Neural cell (in vitro differentiated cells): Measurements from ENCODE around the gene CADM1. TPM values are rescaled to one million over a fixed set of nuclear protein-coding genes. Genes with fewer than 3 reads are reported as not detected.

Experiments used
- H2AFZ ChIP-seq: fragments of 200-600, 300-800 bp; sonication (generic), shearing (Covaris generic); 2 replicates; pipeline ENCODE4 v1.6.0; 2014; ENCODE audit warnings: low read depth, mild to moderate bottlenecking, antibody characterized with exemption, low read length, moderate library complexity
- H3F3A ChIP-seq: fragments of 200-600 bp; shearing (Covaris generic); 2 replicates; pipeline ENCODE4 v1.6.1; 2016; ENCODE audit warnings: mild to moderate bottlenecking, moderate library complexity, mixed read lengths, antibody characterized with exemption, low read length; ENCODE audit not compliant: insufficient read depth, poor library complexity, severe bottlenecking
- H3K27ac ChIP-seq: fragments of 200-600, 300-800 bp; sonication (generic), shearing (Covaris generic); 2 replicates; pipeline ENCODE4 v1.5.1; 2014; ENCODE audit warnings: mild to moderate bottlenecking, low read length, moderate library complexity
- H3K27me3 ChIP-seq: fragments of 300-800, 200-600 bp; sonication (generic), shearing (Covaris generic); 2 replicates; pipeline ENCODE4 v1.6.0; 2014; ENCODE audit warnings: mild to moderate bottlenecking, low read depth, low read length, moderate library complexity; ENCODE audit not compliant: insufficient read depth
- H3K36me3 ChIP-seq: fragments of 300-800, 200-600 bp; sonication (generic), shearing (Covaris generic); 2 replicates; pipeline ENCODE4 v1.5.1; 2014; ENCODE audit warnings: mild to moderate bottlenecking, antibody characterized with exemption, low read length, moderate library complexity; ENCODE audit not compliant: insufficient read depth
- H3K4me2 ChIP-seq: fragments of 300-800, 200-600 bp; sonication (generic), shearing (Covaris generic); 2 replicates; pipeline ENCODE4 v1.6.0; 2014; ENCODE audit warnings: mild to moderate bottlenecking, low read length
- H3K4me3 ChIP-seq: fragments of 300-800, 200-600 bp; sonication (generic), shearing (Covaris generic); 2 replicates; pipeline ENCODE4 v1.5.1; 2014; ENCODE audit warnings: mild to moderate bottlenecking, low read length, moderate library complexity
- H3K79me2 ChIP-seq: fragments of 200-600 bp; shearing (Covaris generic); replicated peaks from 2 replicates; pipeline ENCODE4 v1.6.0; 2014; ENCODE audit warnings: mild to moderate bottlenecking, low read length, moderate library complexity; ENCODE audit not compliant: insufficient read depth
- H3K9ac ChIP-seq: fragments of 300-800, 200-600 bp; sonication (generic), shearing (Covaris generic); 2 replicates; pipeline ENCODE4 v1.6.1; 2016; ENCODE audit warnings: mild to moderate bottlenecking, low read length, mixed read lengths
- H3K9me2 ChIP-seq: fragments of 200-600 bp; shearing (Covaris generic); 2 replicates; pipeline ENCODE4 v1.6.1; 2016; ENCODE audit warnings: mild to moderate bottlenecking, low read length, mixed read lengths; ENCODE audit not compliant: insufficient read depth
- H3K9me3 ChIP-seq: fragments of 200-600, 300-800 bp; sonication (generic), shearing (Covaris generic); 2 replicates; pipeline ENCODE4 v1.6.1; 2016; ENCODE audit warnings: mild to moderate bottlenecking, mixed run types, low read length, moderate library complexity, mixed read lengths
- H4K20me1 ChIP-seq: fragments of 200-600 bp; shearing (Covaris generic); 2 replicates; pipeline ENCODE4 v1.6.1; 2016; ENCODE audit warnings: mild to moderate bottlenecking, mixed run types; ENCODE audit not compliant: insufficient read depth
- CTCF ChIP-seq: fragments of 450-650 bp; IDR thresholded peaks from 2 replicates; pipeline ENCODE4 v1.5.1; 2014; ENCODE audit warnings: antibody characterized with exemption, mild to moderate bottlenecking, moderate library complexity; ENCODE audit not compliant: poor library complexity, severe bottlenecking
- EP300 ChIP-seq: fragments of 450-650 bp; conservative IDR thresholded peaks from 2 replicates; pipeline ENCODE4 v1.6.1; 2014; ENCODE audit warnings: antibody characterized with exemption, mild to moderate bottlenecking, moderate library complexity; ENCODE audit not compliant: poor library complexity, severe bottlenecking
- EZH2 ChIP-seq: fragments of 200-600, 300-800 bp; shearing (Covaris generic), sonication (generic); IDR thresholded peaks from 2 replicates; pipeline ENCODE4 v1.6.1; 2014; ENCODE audit warnings: antibody characterized with exemption, low read length, borderline replicate concordance, mild to moderate bottlenecking; ENCODE audit not compliant: insufficient read depth, poor library complexity, severe bottlenecking
- MXI1 ChIP-seq: fragments of 450-650 bp; conservative IDR thresholded peaks from 2 replicates; pipeline ENCODE4 v1.6.1; 2014; ENCODE audit warnings: antibody characterized with exemption, mild to moderate bottlenecking; ENCODE audit not compliant: poor library complexity, severe bottlenecking
- POLR2AphosphoS5 ChIP-seq: IDR thresholded peaks from 2 replicates; pipeline ENCODE4 v1.6.1; 2012
- RAD21 ChIP-seq: fragments of 450-650 bp; conservative IDR thresholded peaks from 2 replicates; pipeline ENCODE4 v1.6.1; 2014; ENCODE audit warnings: antibody characterized with exemption, mild to moderate bottlenecking, moderate library complexity
- REST ChIP-seq: IDR thresholded peaks from 2 replicates; pipeline ENCODE4 v1.6.1; 2012; ENCODE audit warnings: borderline replicate concordance
- SMC3 ChIP-seq: fragments of 450-650 bp; conservative IDR thresholded peaks from 2 replicates; pipeline ENCODE4 v1.6.1; 2014; ENCODE audit warnings: antibody characterized with exemption, mild to moderate bottlenecking, moderate library complexity; ENCODE audit not compliant: poor library complexity
- TAF1 ChIP-seq: IDR thresholded peaks from 2 replicates; pipeline ENCODE4 v1.6.1; 2012; ENCODE audit warnings: low read depth
- polyA plus RNA-seq: library from polyadenylated mRNA; depleted of rRNA; stranded (reverse); fragments of >200 nt; gene quantifications from 2 replicates; pipeline ENCODE4 v1.2.3, GENCODE V29; 2014

CADM1 gene
- polyA plus RNA-seq, 1 donor from 2014 or later: 92.1 TPM

GRCh38 chr11:115166820-115167219 lies 337.4 kb downstream of the CADM1 start:
- Histone ChIP-seq H3K27ac (no peak overlapping the region), H4K20me1 (no peaks in the 10 kb centered on the region), H3K9me3 (no peaks in the 10 kb centered on the region), H3K4me2 (no peak overlapping the region), H3K79me2 (no peaks in the 10 kb centered on the region), H3K9me2 (no peaks in the 10 kb centered on the region), H3F3A (peaks cover 2% of the 10 kb centered on the region), H3K4me3 (no peak overlapping the region), H3K9ac (no peak overlapping the region), H3K27me3 (no peaks in the 10 kb centered on the region), H3K36me3 (no peaks in the 10 kb centered on the region), H2AFZ (no peak overlapping the region)
- TF ChIP-seq EP300: no peak
- no peak for TF ChIP-seq TAF1
- TF ChIP-seq REST: no peak
- no peak for TF ChIP-seq EZH2
- TF ChIP-seq POLR2AphosphoS5: no peak
- TF ChIP-seq RAD21: no peak
- no peak for TF ChIP-seq SMC3
- no peak for TF ChIP-seq CTCF
- TF ChIP-seq MXI1: no peak

- H3K9me2 ChIP-seq: no peaks in the 10 kb centered on the region
- H2AFZ ChIP-seq: no peak overlapping the region
- no peak overlapping the region for H3K27ac ChIP-seq
- no peak overlapping the region for H3K4me3 ChIP-seq
- no peaks in the 10 kb centered on the region for H3K79me2 ChIP-seq
- TF ChIP-seq EZH2 (no peak), SMC3 (no peak), CTCF (no peak), REST (no peak), MXI1 (no peak), RAD21 (no peak), TAF1 (no peak), POLR2AphosphoS5 (no peak), EP300 (no peak)
- no peaks in the 10 kb centered on the region for H3K9me3 ChIP-seq
- H3K36me3 ChIP-seq: no peaks in the 10 kb centered on the region
- H4K20me1 ChIP-seq: no peaks in the 10 kb centered on the region
- peaks cover 2% of the 10 kb centered on the region for H3F3A ChIP-seq
- H3K27me3 ChIP-seq: no peaks in the 10 kb centered on the region
- H3K9ac ChIP-seq: no peak overlapping the region
- H3K4me2 ChIP-seq: no peak overlapping the region
Observed at GRCh38 chr11:115164774-115165173, 339.4 kb downstream of the CADM1 start.
